ENCODE data around the gene ANAPC5. TPM values are rescaled to one million over a fixed set of nuclear protein-coding genes. Genes with fewer than 3 reads are reported as not detected.
"Not testable (repeated sequence)": the region's sequence is repeated elsewhere in the genome, so short reads cannot be mapped to it uniquely, and the experiment has no call there.

ANAPC5 gene
- total RNA-seq, 4 donors from 2014 or later = 54.4 to 116 (median 88.8) TPM

GRCh38 chr12:121283841-121284240 lies 68.4 kb downstream of the ANAPC5 start:
- peak overlapping the region in 2 of 4 donors; percentile 59 to 74 for H3K27ac ChIP-seq
- intact Hi-C loops (cut with DNase I) = no loop called here
- H3K27me3 ChIP-seq = no peaks in the 10 kb centered on the region
- TF ChIP-seq POLR2A (IDR thresholded peaks at IDR 0.05) = no peak
- DNase-seq = no peak
- H3K4me3 ChIP-seq = no peak overlapping the region
- 95% methylated on average over 6 of the region's 6 CpGs for WGBS, 2 donors
- peaks cover 0 to 57% (median 32%) of the 10 kb centered on the region in 3 donors for H3K4me1 ChIP-seq
- H3K9me3 ChIP-seq = no peaks in the 10 kb centered on the region
- peaks cover 0 to 14% (median 6%) of the 10 kb centered on the region in 3 donors for H3K36me3 ChIP-seq

GRCh38 chr12:121283388-121283787 lies 68.8 kb downstream of the ANAPC5 start:
- TF ChIP-seq POLR2A (IDR thresholded peaks at IDR 0.05) (no peak), CTCF (IDR thresholded peaks at IDR 0.05) (no peak)

GRCh38 chr12:121282910-121283309 lies 69.3 kb downstream of the ANAPC5 start:
- peaks cover 0 to 14% (median 6%) of the 10 kb centered on the region in 3 donors for H3K36me3 ChIP-seq
- H3K27ac ChIP-seq = peak overlapping the region in 2 of 4 donors; percentile 48 to 56
- DNase-seq; H3K27me3 ChIP-seq; H3K4me3 ChIP-seq; intact Hi-C loops (cut with DNase I); H3K9me3 ChIP-seq: not testable (repeated sequence)
- peaks cover 0 to 53% (median 27%) of the 10 kb centered on the region in 3 donors for H3K4me1 ChIP-seq
- WGBS, 2 donors = 97 to 100% methylated on average over 3 of the region's 11 CpGs

More at GRCh38 chr12:121283388-121283787, 68.8 kb downstream of the ANAPC5 start:
- intact Hi-C loops (cut with DNase I) = no loop called here
- Histone ChIP-seq H3K9me3 (no peaks in the 10 kb centered on the region), H3K36me3 (peaks cover 0 to 14% (median 6%) of the 10 kb centered on the region in 3 donors), H3K27ac (peak overlapping the region in 1 of 4 donors; percentile 74), H3K27me3 (no peaks in the 10 kb centered on the region), H3K4me3 (no peak overlapping the region), H3K4me1 (peaks cover 0 to 57% (median 30%) of the 10 kb centered on the region in 3 donors)
- DNase-seq = no peak
- WGBS, 2 donors = 95 to 100% methylated on average over 4 to 5 of the region's 5 CpGs

- peak overlapping the region in 3 of 4 donors; percentile 48 to 78 (median 56) for H3K27ac ChIP-seq
- H3K4me1 ChIP-seq = peaks cover 0 to 58% (median 27%) of the 10 kb centered on the region in 3 donors
- DNase-seq = no peak
- no peak overlapping the region for H3K4me3 ChIP-seq
- WGBS, 2 donors = 67 to 73% methylated on average over 10 of the region's 10 CpGs
- intact Hi-C loops (cut with DNase I) = no loop called here
- H3K9me3 ChIP-seq = no peaks in the 10 kb centered on the region
- TF ChIP-seq POLR2A (IDR thresholded peaks at IDR 0.05) = no peak
- no peak for TF ChIP-seq CTCF (IDR thresholded peaks at IDR 0.05)
- H3K36me3 ChIP-seq = peaks cover 0 to 14% (median 6%) of the 10 kb centered on the region in 3 donors
- no peaks in the 10 kb centered on the region for H3K27me3 ChIP-seq
Observed at GRCh38 chr12:121282072-121282742, 70.0 kb downstream of the ANAPC5 start.

GRCh38 chr12:121281116-121281515 lies 71.1 kb downstream of the ANAPC5 start:
- Histone ChIP-seq H3K27ac (peak overlapping the region in 2 of 4 donors; percentile 48 to 56), H3K36me3 (peaks cover 0 to 14% (median 6%) of the 10 kb centered on the region in 3 donors), H3K4me1 (peaks cover 0 to 67% (median 34%) of the 10 kb centered on the region in 3 donors)
- intact Hi-C loops (cut with DNase I); H3K4me3 ChIP-seq; H3K27me3 ChIP-seq; DNase-seq; H3K9me3 ChIP-seq: not testable (repeated sequence)
- 87 to 93% methylated on average over 10 to 14 of the region's 14 CpGs for WGBS, 2 donors

GRCh38 chr12:121280531-121280930 lies 71.7 kb downstream of the ANAPC5 start:
- H3K27me3 ChIP-seq; H3K4me3 ChIP-seq; DNase-seq; intact Hi-C loops (cut with DNase I); H3K9me3 ChIP-seq: not testable (repeated sequence)
- H3K27ac ChIP-seq = peak overlapping the region in 1 of 4 donors; percentile 62
- H3K36me3 ChIP-seq = peaks cover 0 to 14% (median 6%) of the 10 kb centered on the region in 3 donors
- WGBS, 2 donors = 91 to 92% methylated on average over 9 to 10 of the region's 11 CpGs
- H3K4me1 ChIP-seq = peaks cover 0 to 67% (median 34%) of the 10 kb centered on the region in 3 donors

GRCh38 chr12:121279507-121279915 lies 72.7 kb downstream of the ANAPC5 start:
- H3K27ac ChIP-seq = peak overlapping the region in 3 of 4 donors; percentile 46 to 69 (median 62)
- H3K9me3 ChIP-seq = no peaks in the 10 kb centered on the region
- 74% methylated on average over 3 to 8 of the region's 10 CpGs for WGBS, 2 donors
- intact Hi-C loops (cut with DNase I) = no loop called here
- TF ChIP-seq POLR2A (IDR thresholded peaks at IDR 0.05) = no peak
- no peak for TF ChIP-seq CTCF (IDR thresholded peaks at IDR 0.05)
- H3K4me3 ChIP-seq = no peak overlapping the region
- no peak for DNase-seq
- no peaks in the 10 kb centered on the region for H3K27me3 ChIP-seq
- H3K36me3 ChIP-seq = peaks cover 0 to 19% (median 6%) of the 10 kb centered on the region in 3 donors
- peaks cover 0 to 57% (median 28%) of the 10 kb centered on the region in 3 donors for H3K4me1 ChIP-seq

All from esophagus squamous epithelium (tissue), 5 donors.